GM12891 (cell line): ENCODE data around the gene TNK2.

Experiments
- DNase-seq: peaks from one replicate; pipeline ENCODE4 v3.0.0; 2011; ENCODE audit warnings: low spot score; ENCODE audit not compliant: insufficient read length
- FAIRE-seq: peaks from 2 replicates; lab custom pipeline; 2011; peaks lifted over from hg19 to GRCh38; lab: Jason Lieb, UNC
- PAX5 ChIP-seq: IDR thresholded peaks from 2 replicates; pipeline ENCODE4 v1.6.1; 2011; ENCODE audit warnings: low read length, moderate library complexity, mild to moderate bottlenecking; ENCODE audit not compliant: insufficient read depth, severe bottlenecking
- POLR2A ChIP-seq: IDR thresholded peaks from 2 replicates; pipeline ENCODE4 v1.6.1; 2011; ENCODE audit warnings: low read depth, low read length, control low read depth
- POLR2AphosphoS5 ChIP-seq: IDR thresholded peaks from 2 replicates; pipeline ENCODE4 v1.6.1; 2011; ENCODE audit warnings: low read depth, low read length, control low read depth
- POU2F2 ChIP-seq: IDR thresholded peaks from 2 replicates; pipeline ENCODE4 v1.6.1; 2011; ENCODE audit warnings: low read depth, mild to moderate bottlenecking, control low read depth, low read length, moderate library complexity
- SPI1 ChIP-seq: IDR thresholded peaks from 2 replicates; pipeline ENCODE4 v1.6.1; 2011; ENCODE audit warnings: low read depth, low read length, control low read depth
- TAF1 ChIP-seq: IDR thresholded peaks from 2 replicates; pipeline ENCODE4 v1.6.1; 2011; ENCODE audit warnings: low read depth, low read length, control low read depth

The TNK2 gene

DNA sequence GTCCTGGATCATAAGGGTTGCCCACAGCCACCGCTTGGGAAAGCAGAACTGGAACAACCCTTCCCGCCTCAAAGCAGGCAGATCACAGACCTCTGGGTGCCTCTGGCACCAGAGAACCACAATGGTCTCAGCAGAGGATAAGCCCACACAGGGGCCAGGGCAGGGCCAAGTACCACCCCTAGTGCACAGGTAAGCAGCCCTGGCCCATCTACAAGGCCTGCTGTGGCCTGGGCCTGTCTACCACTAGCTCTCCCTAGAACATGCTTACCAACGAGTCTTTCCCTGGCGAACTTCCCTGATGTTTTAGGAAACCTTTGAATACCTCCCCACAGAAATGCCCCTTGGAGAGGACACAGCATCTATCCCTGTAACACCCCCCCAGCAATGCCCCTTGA is 28.3 kb downstream of the TNK2 start:
- DNase-seq (no peak), FAIRE-seq (no peak)
- TF ChIP-seq PAX5 (no peak), POU2F2 (no peak), TAF1 (no peak), POLR2A (no peak), POLR2AphosphoS5 (no peak), SPI1 (no peak)

- DNase-seq, result no peak
- TF ChIP-seq POU2F2 (no peak), POLR2A (no peak), SPI1 (no peak), POLR2AphosphoS5 (no peak), TAF1 (no peak), PAX5 (no peak)
- no peak for FAIRE-seq
These were observed 28.8 kb downstream of the TNK2 start for GRCh38 chr3:195879416-195880036.

DNA sequence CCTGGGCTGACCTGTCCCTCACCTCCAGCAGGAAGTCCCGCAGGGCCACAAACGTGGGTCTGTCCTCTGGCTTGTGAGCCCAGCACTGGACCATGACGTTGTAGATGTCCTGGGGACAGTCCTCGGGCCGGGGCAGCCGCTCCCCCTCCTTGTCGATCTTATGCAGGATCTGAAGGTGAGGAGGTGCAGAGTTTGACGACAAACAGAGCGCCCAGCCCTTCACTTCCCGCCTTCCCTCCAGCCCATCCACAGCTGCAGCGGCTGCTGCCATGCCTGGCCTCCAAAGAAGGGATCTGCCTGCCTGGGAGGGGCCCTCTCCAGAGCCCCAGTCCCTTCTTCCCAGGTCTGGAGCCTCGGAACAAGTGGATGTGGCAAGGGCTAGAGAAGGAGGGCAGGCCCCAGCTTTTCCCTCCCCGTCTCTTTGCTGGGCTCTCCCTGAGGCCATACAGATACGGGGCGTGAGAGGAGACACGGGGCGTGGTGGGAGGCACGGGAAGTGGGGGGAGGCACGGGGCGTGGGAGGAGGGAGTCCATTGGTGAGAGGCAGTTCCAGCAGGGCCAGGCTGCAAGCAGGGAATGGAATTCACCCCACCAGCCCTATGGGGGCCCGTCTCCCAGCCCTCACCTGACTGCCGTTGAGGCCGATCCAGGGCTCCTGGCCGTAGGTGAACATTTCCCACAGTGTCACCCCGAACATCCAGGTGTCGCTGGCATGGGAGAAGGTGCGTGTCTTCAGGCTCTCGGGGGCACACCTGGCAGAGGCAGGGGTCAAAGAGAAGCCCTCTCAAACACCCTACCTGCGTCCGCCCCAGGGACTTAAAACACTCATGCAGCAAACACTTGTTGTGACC is 29.7 kb downstream of the TNK2 start:
- FAIRE-seq, result no peak
- no peak for DNase-seq
- TF ChIP-seq TAF1 (no peak), SPI1 (no peak), POLR2AphosphoS5 (no peak), POLR2A (no peak), POU2F2 (no peak), PAX5 (no peak)

- TF ChIP-seq PAX5, result no peak
- TF ChIP-seq POLR2AphosphoS5, result no peak
- TF ChIP-seq POU2F2, result no peak
- TF ChIP-seq TAF1, result no peak
- no peak for TF ChIP-seq POLR2A
- TF ChIP-seq SPI1, result no peak
These were observed 30.5 kb downstream of the TNK2 start for GRCh38 chr3:195877767-195878423.

DNA sequence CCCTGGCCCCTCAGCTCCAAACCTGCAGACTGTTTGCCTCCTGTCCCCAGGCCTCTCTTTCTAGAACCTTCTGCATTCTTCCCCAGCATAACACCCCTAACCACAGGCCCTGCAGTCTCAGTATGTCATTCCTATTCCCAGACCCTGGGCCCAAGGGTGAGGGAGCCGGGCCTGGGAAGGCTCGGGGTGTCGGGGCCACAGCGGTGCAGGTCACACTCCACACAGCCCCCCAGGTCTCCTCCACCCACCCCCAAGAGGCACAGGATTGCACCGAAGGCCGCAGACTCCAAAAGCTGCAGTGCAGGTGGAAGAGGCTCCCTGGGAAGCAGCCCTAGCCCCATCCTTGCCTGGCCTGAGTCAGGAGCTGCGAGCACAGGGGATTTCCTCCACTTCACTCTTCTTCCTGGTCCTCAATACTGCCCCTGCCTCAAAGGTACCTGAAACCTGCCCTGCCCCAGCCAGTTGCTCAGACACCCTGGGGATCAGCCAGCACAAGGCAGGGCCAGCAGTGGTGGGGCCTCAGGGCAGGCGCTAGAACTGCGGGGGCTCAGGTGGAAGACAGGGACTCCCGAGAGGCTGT is 31.1 kb downstream of the TNK2 start:
- DNase-seq (no peak), FAIRE-seq (no peak)
- TF ChIP-seq POLR2A, result no peak
- TF ChIP-seq PAX5, result no peak

More at GRCh38 chr3:195877767-195878423, 30.5 kb downstream of the TNK2 start:
- DNase-seq (no peak), FAIRE-seq (no peak)

DNA sequence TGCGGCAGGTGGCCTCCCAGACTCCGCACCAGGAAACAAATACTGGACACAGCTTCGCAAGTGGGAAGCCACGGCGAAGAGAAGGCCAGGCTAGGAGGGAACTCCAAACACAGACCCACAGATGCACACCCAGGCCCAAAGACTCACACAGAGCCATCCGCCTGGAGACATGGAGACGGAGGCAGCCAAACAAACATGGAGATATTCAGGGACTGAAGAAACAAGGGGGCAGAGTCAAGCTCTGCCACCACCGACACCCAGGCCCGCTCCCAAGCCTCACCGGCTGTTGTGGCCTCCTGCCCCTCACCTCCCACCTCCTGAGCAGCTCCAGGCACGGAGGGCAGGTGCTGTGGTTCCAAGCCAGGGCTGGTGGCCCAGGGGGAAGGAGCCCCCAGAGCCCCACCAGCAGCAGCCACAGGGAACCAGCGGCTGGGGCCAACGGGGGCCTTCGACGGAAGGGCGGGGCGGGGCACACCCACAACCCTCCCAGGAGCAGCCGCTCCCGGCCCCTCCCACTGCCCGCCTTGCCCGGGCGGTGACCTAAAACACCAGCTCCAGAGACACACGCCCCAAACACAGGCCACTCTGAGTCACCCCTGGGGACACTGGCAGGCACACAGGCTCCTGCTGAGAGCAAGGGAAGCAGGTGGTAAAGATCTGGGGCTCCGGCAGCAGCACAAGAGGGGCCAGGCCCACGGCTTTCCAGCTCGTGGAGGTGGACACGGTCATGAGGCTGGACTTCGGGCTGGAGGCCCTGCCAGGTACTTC is 31.9 kb downstream of the TNK2 start:
- FAIRE-seq (no peak), DNase-seq (no peak)
- no peak for TF ChIP-seq PAX5
- no peak for TF ChIP-seq POU2F2
- TF ChIP-seq TAF1, result no peak
- TF ChIP-seq POLR2AphosphoS5, result no peak
- no peak for TF ChIP-seq POLR2A
- no peak for TF ChIP-seq SPI1

DNA sequence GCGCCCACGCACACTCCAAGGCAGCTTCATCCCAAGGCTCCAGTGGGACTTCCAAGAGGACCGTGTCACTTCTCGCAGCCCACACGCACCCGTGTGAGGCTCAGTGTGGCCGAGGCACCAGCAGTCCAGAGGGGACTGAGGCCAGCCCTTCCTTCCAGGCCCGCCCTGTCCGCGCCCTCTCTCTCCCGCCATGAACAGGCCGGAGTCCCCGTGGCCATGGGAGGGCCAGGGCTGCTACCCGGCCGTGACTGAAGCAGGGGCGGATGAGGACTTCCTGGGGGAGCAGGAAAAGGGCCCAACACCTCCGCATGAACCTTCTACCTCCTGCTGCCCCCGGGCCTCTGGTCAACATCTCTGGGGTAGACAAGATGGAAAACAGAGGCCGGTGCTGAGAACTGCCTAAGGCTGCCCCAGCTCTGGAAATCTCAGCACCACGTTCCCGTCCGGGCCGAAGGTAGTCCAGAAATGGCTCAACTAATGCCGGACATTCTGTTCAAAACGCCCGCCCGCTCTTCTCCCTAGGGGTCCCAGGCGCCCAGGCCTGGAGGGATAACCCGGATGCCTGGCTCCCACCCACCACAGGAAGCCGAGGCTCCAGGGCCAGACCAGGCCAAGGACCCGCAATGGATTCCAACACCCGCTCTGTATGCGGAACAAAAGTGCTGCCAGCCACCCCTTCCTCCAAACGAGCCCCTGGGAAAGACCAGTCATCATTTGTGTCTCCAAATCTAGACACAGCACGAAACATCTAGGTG is 32.7 kb downstream of the TNK2 start:
- no peak for TF ChIP-seq POU2F2
- no peak for TF ChIP-seq SPI1
- TF ChIP-seq TAF1, result no peak
- TF ChIP-seq POLR2AphosphoS5, result no peak
- TF ChIP-seq PAX5, result no peak
- FAIRE-seq, result no peak
- DNase-seq, result no peak

DNA sequence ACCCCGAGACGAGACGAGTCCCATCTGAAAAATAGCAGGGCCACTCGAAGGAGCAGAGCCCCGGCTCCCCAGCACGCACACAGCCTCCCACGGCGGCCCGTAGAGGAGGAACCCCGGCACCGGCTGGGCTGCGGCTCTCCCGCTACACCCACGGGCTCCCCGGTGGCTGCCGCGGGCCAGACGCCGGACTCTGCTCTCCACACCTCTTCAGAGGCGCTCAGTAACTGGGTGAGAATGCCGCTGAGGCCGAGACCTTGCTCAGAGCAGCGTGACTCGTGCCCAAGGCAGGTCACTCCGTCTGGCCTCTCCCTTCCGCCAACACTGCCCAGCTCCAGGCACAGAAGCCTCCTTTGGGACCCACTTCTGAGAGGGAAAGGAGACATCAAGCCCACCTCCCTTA is 34.4 kb downstream of the TNK2 start:
- no peak for FAIRE-seq
- DNase-seq, result no peak
- TF ChIP-seq SPI1, result no peak
- TF ChIP-seq PAX5, result no peak
- no peak for TF ChIP-seq POLR2AphosphoS5
- TF ChIP-seq POLR2A, result no peak
- no peak for TF ChIP-seq POU2F2
- no peak for TF ChIP-seq TAF1
